GM12873 (cell line): ENCODE measurements around the gene EPS8L2.

Source experiments
- TF ChIP-seq, protein P1 (sequence below): IDR thresholded peaks from 2 replicates; pipeline ENCODE4 v1.5.1; 2012; ENCODE audit warnings: low read depth, mild to moderate bottlenecking, moderate library complexity, low read length, control low read depth; ENCODE audit not compliant: insufficient read depth; ENCODE audit errors: missing control alignments

Gene EPS8L2

DNA sequence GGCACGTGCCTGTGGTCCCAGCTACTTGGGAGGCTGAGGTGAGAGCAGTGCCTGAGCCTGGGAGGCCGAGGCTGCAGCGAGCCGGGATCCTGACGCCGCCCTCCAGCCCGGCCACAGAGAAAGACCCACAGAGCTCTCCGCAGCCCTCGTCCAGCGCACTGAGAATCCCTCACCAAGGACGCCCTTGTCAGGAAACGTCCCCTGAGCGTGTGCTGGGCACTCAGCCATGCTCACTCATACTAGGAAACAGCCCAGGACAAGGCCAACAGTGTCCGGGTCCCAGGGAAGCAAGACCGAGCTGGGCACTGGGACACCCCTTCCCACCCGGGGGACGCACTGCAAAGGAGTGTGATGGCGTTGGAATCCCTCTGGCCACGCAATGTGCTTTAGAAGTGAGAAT, 25.6 kb upstream of the EPS8L2 start:
- TF ChIP-seq, protein P1, sequence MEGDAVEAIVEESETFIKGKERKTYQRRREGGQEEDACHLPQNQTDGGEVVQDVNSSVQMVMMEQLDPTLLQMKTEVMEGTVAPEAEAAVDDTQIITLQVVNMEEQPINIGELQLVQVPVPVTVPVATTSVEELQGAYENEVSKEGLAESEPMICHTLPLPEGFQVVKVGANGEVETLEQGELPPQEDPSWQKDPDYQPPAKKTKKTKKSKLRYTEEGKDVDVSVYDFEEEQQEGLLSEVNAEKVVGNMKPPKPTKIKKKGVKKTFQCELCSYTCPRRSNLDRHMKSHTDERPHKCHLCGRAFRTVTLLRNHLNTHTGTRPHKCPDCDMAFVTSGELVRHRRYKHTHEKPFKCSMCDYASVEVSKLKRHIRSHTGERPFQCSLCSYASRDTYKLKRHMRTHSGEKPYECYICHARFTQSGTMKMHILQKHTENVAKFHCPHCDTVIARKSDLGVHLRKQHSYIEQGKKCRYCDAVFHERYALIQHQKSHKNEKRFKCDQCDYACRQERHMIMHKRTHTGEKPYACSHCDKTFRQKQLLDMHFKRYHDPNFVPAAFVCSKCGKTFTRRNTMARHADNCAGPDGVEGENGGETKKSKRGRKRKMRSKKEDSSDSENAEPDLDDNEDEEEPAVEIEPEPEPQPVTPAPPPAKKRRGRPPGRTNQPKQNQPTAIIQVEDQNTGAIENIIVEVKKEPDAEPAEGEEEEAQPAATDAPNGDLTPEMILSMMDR: no peak

GRCh38 chr11:680970-681369, 25.1 kb upstream of the EPS8L2 start:
- TF ChIP-seq, protein P1: no peak

- TF ChIP-seq, protein P1: no peak
Observed at GRCh38 chr11:686451-687243, 19.4 kb upstream of the EPS8L2 start.

DNA sequence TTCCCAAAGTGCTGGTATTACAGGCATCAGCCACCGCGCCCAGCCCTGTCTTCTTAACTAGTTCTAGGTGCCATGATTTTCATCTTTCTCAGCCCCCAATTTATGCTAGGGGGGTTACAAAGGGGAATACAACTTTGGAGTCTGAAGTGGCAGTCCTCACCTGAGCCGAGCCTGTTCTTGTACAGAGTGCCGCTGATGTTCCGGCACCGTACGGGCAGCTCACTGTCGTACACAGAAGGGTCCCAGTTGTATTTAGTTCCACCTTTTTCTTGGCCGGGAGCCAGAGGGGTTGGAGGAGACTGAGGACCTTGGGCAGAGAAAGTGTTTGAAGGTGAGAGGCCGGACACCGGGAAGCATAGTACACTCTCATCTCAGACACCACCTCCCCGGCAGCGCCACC, 18.3 kb upstream of the EPS8L2 start:
- TF ChIP-seq, protein P1: no peak

DNA sequence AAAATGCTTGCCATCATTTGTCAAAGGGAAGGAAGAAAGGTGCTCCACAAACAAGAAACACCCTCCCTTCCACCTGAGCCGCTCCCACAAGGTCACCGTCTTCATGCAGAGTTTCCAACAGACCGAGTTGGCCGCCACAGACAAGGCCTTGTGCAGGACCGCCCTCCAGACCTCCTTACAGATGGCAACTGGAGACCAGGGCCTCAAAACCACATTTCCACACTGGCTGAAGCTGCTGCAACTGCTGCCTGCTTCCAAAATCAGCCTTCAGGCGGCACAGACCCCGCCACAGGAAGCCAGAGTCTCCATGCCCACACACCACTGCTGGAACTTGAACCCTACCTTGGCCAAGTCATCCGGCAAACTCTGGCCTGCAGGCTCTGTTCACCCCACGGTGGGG, 17.4 kb upstream of the EPS8L2 start:
- TF ChIP-seq, protein P1: no peak

DNA sequence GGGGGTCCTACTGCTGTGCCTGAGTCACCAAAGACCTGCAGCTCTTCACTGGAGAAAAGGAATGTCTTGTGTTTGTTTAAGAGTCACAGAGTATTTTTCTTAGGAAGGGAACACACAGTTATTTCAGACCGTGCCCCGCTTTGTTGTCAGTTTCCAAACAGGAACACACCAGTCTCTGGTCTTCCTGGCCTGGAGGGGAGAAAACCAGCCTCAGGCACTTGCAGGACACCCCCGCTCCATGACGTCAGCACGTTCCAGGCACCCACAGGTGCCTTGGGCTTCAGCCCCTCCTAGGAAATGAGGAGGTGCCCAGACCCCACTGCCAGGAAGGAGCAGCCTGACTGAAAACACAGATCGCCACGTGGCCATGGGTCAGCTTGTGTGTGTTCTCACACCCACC, 16.4 kb upstream of the EPS8L2 start:
- TF ChIP-seq, protein P1: no peak

DNA sequence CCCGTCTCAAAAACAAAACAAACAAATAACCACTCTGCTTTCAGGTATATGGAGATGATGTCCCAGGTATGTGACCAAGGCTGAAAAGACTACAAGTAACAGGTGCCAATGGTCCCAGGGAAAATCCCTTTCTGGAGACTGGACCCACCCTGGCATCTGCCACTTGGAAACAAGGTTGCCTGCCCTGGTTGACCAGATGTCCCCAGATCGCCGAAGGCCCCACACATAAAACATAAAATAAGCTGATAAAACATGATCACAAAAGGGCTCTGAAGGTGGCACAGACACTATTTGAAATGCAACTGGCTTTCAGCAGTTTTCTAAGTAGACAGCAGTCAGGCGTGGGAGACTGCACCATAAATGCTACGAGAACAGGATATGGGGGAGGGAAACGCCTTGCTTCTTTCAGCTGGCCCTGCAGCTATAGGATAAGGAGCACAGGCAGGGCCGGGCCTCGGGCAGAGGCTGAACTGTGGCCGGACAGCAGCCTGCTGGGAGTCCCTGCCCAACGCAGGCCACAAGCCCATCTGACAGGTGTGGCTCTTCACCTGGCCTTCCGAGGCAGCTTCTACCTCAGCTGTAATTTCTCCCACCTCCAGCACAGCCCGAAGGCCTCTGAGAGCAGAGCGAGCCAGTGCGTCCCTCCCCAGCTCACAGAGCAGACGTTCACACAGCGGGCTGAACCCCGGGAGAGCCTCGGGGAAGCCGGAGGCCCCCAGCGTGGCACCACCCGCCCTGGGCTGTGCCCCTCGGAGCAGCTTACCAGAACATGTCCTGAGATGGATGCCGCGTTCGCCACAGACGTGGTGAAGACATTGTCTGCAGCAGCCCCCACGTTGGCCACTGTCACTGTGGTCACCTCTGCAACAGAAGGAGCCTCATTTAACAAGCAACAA, 15.0 kb upstream of the EPS8L2 start:
- TF ChIP-seq, protein P1: no peak
